ENCODE results near the gene SETD2. TPM values are rescaled to one million over a fixed set of nuclear protein-coding genes. Genes with fewer than 3 reads are reported as not detected.
"Not testable (repeated sequence)": the region's sequence is repeated elsewhere in the genome, so short reads cannot be mapped to it uniquely, and the experiment has no call there.

Gene SETD2
- total and polyA plus RNA-seq, 8 donors = 9.3 to 96.2 (median 66.4) TPM

DNA sequence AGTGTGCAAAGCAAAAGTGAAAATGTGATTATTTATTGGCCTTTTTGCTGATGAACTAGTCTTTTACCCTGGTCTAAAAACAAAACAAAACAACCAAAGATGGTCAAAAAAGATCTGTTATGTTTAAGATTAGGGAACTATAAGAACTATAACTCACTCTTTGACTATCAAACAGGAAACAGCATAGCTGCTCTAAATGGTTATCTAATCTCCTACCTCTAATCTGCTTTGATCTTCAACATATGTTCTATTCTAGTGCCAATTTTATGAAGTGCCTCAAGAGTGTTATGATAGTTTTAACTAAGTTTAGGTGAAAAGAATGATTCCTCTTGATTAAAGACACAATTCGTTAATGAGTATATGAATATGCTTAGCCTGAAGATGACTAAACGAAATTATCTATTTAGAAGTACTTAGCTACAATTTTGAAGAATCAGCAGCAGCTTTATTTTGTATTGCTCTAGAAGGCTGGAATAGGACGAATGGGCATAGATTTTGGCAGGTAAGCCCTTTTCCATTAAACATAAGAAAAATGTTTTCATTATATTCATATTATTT is 46.0 kb downstream of the SETD2 start:
- no peak for DNase-seq
- peaks cover 25 to 75% (median 68%) of the 10 kb centered on the region in 4 donors for H3K36me3 ChIP-seq
- no peaks in the 10 kb centered on the region for H3K27me3 ChIP-seq
- H3K27ac ChIP-seq = no peak overlapping the region
- no peak overlapping the region for H3K4me3 ChIP-seq
- H3K9me3 ChIP-seq = no peaks in the 10 kb centered on the region
- 56 to 71% (median 63%) methylated on average over 3 of the region's 3 CpGs for WGBS, 5 donors
- H3K4me1 ChIP-seq = peaks cover 0 to 11% (median 4%) of the 10 kb centered on the region in 4 donors
- intact Hi-C loops (cut with DNase I; ENCODE audit: low total_unique reads) = no loop called here
- TF ChIP-seq POLR2A (IDR thresholded peaks at IDR 0.05) = no peak

DNA sequence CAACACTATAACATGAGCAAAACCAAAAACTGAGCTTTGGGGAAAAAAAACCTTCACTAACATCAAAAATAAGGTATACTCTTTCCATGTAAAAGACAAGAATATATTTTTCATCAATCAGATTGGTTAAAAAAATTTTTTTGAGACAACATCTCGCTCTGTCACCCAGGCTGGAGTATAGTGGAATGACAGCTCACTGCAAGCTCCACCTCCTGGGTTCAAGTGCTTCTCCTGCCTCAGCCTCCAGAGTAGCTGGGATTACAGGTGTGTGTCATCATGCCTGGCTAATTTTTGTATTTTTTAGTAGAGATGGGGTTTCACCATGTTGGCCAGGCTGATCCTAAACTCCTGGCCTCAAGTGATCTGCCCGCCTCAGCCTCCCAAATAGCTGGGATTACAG is 48.4 kb downstream of the SETD2 start:
- H3K9me3 ChIP-seq; H3K27ac ChIP-seq; intact Hi-C loops (cut with DNase I; ENCODE audit: low total_unique reads); H3K27me3 ChIP-seq; DNase-seq; H3K4me3 ChIP-seq: not testable (repeated sequence)
- WGBS, 5 donors = 92 to 100% (median 95%) methylated on average over 2 of the region's 2 CpGs
- peaks cover 34 to 75% (median 69%) of the 10 kb centered on the region in 4 donors for H3K36me3 ChIP-seq
- H3K4me1 ChIP-seq = peaks cover 0 to 12% (median 4%) of the 10 kb centered on the region in 4 donors

DNA sequence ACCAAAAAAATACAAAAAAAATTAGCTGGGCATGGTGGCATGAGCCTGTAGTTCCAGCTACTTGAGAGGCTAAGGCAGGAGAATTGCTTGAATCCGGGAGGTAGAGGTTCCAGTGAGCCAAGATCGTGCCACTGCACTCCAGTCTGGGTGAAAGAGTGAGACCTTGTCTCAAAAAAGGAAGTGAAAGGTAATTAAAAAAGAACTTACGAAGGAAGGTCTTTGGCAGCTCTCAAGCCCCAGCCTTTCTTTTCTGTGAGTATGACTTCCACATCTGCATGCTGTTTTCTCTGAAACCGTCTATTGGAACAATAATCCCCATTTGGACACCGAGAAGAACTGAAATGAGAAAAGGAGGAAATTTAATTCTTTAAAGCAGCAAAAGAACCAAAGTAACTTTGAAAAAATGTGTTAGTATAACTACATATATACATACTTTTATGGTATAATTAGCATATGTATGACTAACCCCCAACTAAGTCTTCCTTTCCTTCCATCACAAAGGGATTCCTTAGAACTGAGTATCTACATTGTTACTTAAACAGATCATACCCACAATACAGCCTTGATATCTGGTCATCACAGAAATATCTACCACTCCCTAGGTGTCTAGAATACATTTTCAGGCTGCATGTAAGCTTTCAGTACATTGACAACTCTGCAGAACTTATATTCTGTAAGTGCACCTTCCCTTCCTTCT is 50.1 kb downstream of the SETD2 start:
- no peak overlapping the region for H3K4me3 ChIP-seq

DNA sequence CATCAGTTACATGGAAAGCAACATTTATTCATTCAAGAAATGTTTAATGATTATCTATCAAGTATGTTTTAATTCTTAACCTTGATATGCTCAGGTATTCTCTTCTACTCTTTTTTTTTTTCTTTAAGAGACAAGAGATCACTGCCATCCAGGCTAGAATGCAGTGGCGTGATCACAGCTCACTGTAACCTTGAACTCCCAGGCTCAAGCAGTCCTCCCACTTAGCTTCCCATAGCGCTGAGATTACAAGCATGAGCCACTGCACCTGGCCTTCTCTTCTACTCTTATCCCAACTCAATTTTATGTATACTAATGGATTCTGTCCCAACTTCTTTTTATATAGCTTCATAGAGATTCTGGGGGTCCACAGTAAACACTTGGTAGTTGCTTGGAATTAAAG is 50.9 kb downstream of the SETD2 start:
- peaks cover 0 to 13% (median 4%) of the 10 kb centered on the region in 4 donors for H3K4me1 ChIP-seq
- no peak for DNase-seq
- 88 to 98% (median 95%) methylated on average over 2 of the region's 2 CpGs for WGBS, 5 donors
- peaks cover 29 to 87% (median 80%) of the 10 kb centered on the region in 4 donors for H3K36me3 ChIP-seq
- H3K4me3 ChIP-seq = no peak overlapping the region
- TF ChIP-seq, protein P1, sequence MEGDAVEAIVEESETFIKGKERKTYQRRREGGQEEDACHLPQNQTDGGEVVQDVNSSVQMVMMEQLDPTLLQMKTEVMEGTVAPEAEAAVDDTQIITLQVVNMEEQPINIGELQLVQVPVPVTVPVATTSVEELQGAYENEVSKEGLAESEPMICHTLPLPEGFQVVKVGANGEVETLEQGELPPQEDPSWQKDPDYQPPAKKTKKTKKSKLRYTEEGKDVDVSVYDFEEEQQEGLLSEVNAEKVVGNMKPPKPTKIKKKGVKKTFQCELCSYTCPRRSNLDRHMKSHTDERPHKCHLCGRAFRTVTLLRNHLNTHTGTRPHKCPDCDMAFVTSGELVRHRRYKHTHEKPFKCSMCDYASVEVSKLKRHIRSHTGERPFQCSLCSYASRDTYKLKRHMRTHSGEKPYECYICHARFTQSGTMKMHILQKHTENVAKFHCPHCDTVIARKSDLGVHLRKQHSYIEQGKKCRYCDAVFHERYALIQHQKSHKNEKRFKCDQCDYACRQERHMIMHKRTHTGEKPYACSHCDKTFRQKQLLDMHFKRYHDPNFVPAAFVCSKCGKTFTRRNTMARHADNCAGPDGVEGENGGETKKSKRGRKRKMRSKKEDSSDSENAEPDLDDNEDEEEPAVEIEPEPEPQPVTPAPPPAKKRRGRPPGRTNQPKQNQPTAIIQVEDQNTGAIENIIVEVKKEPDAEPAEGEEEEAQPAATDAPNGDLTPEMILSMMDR (IDR thresholded peaks at IDR 0.05) = no peak
- TF ChIP-seq POLR2A (IDR thresholded peaks at IDR 0.05) = no peak
- no peak for TF ChIP-seq POLR2AphosphoS5 (IDR thresholded peaks at IDR 0.05)
- TF ChIP-seq EP300 (IDR thresholded peaks at IDR 0.05) = no peak
- no peaks in the 10 kb centered on the region for H3K27me3 ChIP-seq
- no peaks in the 10 kb centered on the region for H3K9me3 ChIP-seq
- no peak overlapping the region for H3K27ac ChIP-seq
- intact Hi-C loops (cut with DNase I; ENCODE audit: low total_unique reads) = no loop called here

More for the DNA sequence above, 50.1 kb downstream of the SETD2 start:
- Histone ChIP-seq H3K9me3 (no peaks in the 10 kb centered on the region), H3K27me3 (no peaks in the 10 kb centered on the region), H3K4me1 (peaks cover 0 to 15% (median 7%) of the 10 kb centered on the region in 4 donors), H3K36me3 (peaks cover 29 to 83% (median 78%) of the 10 kb centered on the region in 4 donors), H3K27ac (no peak overlapping the region)
- intact Hi-C loops (cut with DNase I; ENCODE audit: low total_unique reads) = no loop called here
- TF ChIP-seq POLR2AphosphoS5 (IDR thresholded peaks at IDR 0.05) (no peak), POLR2A (IDR thresholded peaks at IDR 0.05) (no peak), EP300 (IDR thresholded peaks at IDR 0.05) (no peak)
- TF ChIP-seq, protein P1 (IDR thresholded peaks at IDR 0.05) = no peak
- WGBS, 5 donors = 90 to 95% (median 94%) methylated on average over 5 of the region's 5 CpGs
- no peak for DNase-seq

DNA sequence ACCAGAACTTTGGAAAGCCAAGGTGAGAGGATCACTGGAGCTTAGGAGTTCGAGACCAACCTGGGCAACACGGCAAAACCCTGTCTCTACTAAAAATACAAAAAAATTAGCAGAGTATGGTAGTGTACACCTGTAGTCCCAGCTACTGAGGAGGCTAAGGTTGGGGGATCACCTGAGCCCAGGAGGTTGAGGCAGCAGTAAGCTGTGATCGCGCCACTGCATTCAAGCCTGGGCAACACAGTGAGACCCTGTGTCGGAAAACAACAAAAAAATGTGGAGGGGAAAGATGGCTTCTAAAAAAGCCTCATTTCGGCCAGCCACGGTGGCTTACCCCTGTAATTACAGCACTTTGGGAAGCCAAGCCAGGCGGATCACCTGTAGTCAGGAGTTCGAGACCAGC is 54.5 kb downstream of the SETD2 start:
- DNase-seq = no peak
- H3K36me3 ChIP-seq = peaks cover 21 to 75% (median 72%) of the 10 kb centered on the region in 4 donors
- H3K27ac ChIP-seq = no peak overlapping the region
- no peaks in the 10 kb centered on the region for H3K9me3 ChIP-seq
- H3K4me3 ChIP-seq = no peak overlapping the region
- peaks cover 0 to 5% (median 2%) of the 10 kb centered on the region in 4 donors for H3K4me1 ChIP-seq
- intact Hi-C loops (cut with DNase I; ENCODE audit: low total_unique reads) = no loop called here
- TF ChIP-seq POLR2AphosphoS5 (IDR thresholded peaks at IDR 0.05) (no peak), POLR2A (IDR thresholded peaks at IDR 0.05) (no peak), EP300 (IDR thresholded peaks at IDR 0.05) (no peak)
- TF ChIP-seq, protein P1 (IDR thresholded peaks at IDR 0.05) = no peak
- H3K27me3 ChIP-seq = no peaks in the 10 kb centered on the region
- 93 to 99% (median 98%) methylated on average over 9 of the region's 9 CpGs for WGBS, 5 donors

All from stomach (tissue), 9 donors.